GM21367 (cell line): ENCODE data around the gene GPR35.

Experiments
- ATAC-seq: cut with Tn5 transposase; IDR thresholded peaks from one replicate; pipeline ENCODE4 v1.9.1; 2021; ENCODE audit not compliant: unreplicated experiment

GPR35 gene

DNA sequence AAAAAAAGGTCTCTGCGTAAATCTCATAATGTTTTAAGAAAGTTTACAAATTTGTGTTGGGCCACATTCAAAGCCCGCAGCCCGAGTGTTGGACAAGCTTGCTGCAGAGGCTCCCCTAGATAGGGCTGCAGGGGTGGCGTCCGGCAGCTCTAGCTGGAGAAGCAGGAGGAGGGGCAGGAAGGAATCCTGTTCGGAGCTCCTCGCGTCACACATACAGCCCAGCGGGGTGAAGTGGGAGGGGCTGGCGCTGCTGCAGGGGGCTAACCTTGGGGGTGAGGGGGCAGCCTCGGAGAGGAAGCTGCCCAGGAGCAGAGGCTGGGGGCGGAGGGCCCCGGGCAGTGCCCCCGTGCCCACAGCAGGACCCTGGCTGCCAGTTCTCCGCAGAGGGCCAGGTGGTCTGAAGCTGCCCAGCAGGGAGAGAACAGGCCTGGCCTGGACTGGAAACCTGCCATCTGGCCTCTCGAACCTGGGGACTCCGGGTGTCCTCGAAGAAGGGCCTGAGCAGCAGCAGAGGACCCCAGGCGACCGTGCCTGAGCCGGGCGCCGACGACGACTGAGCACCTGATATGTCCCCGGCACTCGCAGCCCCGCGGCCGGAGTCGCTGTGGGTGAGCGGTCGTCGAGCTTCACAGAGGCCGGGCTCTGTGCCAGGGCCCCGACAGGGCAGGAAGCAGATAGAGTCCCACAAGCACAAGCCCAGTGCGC, 2.6 kb upstream of the GPR35 start:
- no peak for ATAC-seq

DNA sequence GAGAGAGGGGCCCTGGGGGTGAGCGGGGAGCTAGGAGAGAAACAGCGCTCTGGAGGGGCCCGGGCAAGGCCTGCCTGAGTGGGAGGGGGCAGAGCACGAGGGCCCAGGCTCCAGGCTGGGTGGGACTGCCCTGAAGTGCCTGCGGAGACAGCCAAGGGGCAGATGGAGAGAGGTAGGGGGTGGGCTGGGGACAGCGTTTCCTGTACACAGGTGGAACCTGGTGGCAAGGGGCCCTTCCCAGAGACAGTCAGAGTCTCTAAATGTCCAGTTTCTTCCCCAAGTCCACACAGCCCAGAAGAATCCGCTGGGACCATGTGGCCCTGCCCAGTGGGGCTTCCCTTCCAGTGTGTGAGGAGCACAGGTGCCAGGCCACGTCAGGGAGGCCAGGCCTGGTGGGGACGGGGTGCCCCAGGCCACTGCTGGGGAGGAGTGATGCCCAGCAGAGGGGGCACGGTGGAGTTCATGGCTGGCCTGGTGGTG, 1.7 kb upstream of the GPR35 start:
- no peak for ATAC-seq

DNA sequence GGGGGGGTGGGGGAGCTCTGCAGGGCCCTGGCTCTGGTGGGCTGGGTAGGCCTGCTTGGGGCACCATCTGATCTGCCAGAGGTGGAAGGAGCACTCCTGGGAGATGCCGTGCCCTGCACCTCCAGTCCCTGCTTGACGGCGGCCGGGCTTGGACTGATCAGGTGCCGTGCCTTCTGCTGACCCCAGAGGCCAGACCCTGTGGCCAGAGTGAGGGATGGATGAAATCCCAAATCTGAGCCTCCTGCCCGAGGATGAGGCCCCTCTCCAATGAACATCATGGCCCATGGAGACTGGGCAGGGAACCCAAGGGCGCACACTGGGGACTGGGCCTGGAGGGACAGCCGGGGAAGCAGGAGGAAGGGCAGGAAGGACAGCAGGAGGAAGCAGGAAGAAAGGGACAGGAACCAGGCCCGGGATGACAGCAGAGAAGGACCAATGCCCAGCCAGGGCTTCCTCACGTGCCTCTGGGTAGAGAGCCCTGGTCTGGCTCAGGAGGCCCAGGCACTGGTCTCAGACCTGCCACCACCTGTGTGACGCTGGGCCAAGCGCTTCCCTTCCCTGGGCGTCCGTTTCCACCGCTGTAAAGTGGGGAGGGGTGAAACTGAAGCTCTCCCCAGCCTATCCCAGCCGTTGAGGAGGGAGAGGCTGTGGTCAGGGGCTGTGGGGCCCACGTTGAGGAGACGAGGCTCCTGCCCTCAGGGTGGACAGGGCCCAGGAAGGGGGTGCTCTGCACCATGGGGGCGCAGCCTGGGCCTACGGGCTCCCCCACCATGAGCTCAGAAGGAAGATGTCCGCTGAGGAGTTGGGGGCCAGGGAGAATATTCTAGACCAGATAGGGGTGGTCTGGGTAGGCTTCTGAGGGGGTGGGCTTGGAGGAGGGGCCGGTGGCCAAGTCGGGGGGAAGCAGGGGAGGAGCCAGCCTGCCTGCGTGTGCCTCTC, 1.0 kb upstream of the GPR35 start:
- ATAC-seq: no peak

DNA sequence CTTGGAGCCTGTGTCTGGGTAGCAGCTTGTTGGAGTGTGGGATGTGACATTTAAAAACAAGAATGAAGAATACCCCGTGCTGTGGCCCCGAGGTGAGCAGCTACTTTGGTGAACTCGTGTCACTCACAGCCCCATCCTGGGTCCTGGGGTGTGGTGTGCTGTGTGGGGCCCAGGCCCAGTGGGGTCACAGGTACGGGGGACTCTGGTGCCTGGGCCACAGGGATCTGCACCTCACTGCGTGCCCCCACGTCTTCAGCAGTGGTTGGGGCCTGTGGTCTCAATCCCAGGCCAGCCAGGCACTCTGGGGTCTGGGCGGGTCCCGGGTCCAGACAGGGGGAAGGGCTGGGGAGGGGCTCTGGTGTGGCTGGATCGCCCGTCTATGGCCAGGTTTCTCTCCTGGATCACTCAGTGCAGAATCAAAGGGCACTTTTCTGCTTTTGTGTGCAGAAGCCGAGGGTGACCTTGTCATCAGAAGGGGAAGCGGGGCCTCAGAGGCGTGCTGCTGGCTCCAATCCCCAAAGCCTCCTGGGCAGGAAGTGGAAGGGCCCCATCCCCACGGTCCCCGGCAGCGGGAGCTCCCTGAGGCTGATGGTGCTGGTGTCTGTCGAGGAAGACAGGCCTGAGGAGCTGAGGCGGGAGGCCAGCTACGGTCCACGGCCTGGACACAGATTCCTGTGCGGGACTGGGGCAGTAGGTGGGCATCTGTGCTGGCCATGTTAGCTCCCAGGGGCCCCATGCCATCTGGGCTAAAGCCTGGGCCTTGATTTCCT, 1.4 kb downstream of the GPR35 start:
- ATAC-seq: no peak

DNA sequence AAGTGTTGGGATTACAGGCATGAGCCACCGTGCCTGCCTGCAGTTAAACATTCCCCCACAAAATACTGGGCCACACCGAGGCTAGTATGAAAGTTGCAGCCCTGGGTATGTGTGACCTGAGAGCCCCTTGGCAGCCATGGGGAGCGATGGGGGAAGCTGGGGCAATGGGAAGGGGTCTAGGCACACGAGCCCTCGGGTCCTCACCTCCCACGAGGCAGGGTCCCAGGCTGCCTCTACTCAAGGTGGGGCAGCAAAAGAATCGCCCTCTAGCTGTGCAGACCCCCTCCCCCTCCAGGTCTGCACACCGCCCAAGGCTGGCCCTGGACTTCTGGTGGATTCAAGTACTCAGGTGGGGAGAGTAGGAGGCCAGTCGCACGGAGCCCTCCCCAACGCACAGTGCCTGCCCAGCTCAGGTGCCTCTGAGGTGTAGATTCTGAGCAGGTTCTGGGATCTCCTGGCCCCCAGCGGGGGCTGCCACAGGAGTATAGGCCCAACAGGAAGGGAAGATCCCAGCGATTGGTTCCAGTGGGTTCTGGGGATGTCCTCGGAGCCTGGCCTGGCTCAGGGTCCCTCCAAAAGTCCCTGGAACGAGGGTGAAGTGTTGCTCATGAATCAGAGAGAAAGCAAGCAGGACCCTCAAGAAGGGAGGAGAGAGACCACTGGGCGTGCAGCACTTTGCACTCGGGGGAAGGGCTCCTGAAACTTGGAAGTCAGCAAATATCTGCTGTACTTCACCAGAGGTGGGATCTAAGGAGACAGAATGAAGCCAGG, 2.6 kb downstream of the GPR35 start:
- no peak for ATAC-seq

DNA sequence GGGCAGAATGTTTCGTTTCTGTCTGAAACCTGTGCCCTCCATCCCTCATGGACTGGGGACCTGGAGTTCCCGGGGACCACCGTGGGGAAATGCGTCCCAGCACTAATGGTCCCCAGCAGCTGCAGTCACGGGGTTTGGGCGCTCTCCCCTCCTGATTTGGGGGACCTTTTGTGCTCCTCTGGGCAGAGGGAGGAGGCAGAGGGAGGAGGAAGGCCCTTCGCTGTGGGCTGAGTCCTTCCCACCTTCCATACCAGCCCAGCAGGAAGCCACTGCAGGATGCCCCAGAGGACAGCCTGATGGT, 3.2 kb downstream of the GPR35 start:
- no peak for ATAC-seq

DNA sequence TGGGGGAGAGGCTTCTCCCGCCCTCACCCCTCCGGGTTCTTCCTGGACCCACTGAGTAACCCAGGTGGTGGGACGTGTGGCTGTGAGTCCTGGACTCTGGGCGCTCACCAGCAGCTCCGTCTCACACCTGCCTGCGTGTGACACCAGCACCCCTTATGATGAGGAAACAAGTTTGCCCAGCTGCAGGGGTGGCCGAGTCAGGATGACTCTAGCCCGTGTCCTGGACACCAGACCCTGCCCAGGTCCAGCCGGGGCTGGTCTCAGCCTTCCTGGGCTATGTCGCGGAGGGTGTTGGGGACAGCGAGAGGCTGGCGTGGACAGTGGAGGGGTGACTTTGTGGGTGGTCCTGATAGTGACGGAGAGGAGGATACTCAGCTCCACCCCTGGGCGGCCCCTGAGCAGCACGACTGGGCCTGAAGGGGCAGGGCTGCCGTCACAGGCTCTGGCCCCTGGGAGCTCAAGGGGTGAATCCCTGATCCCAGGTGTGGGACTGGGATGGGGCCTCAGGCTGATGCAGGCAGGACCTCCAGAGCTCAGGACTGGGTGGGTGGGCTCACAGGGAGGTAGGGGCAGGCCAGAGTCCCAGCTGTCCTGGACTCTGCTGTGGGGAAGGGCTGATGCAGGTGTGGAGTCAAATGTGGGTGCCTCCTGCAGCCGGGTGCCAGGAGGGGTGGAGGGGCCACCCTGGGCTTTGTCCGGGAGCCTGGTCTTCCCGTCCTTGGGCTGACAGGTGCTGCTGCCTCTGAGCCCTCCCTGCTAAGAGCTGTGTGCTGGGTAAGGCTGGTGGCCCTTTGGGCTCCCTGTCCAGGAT, 3.7 kb downstream of the GPR35 start:
- ATAC-seq: no peak

DNA sequence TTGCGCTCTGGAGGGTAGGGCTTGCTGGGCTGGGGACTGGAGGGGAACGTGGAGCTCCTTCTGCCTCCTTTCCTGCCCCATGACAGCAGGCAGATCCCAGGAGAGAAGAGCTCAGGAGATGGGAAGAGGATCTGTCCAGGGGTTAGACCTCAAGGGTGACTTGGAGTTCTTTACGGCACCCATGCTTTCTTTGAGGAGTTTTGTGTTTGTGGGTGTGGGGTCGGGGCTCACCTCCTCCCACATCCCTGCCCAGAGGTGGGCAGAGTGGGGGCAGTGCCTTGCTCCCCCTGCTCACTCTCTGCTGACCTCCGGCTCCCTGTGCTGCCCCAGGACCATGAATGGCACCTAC, 4.3 kb downstream of the GPR35 start:
- no peak for ATAC-seq

DNA sequence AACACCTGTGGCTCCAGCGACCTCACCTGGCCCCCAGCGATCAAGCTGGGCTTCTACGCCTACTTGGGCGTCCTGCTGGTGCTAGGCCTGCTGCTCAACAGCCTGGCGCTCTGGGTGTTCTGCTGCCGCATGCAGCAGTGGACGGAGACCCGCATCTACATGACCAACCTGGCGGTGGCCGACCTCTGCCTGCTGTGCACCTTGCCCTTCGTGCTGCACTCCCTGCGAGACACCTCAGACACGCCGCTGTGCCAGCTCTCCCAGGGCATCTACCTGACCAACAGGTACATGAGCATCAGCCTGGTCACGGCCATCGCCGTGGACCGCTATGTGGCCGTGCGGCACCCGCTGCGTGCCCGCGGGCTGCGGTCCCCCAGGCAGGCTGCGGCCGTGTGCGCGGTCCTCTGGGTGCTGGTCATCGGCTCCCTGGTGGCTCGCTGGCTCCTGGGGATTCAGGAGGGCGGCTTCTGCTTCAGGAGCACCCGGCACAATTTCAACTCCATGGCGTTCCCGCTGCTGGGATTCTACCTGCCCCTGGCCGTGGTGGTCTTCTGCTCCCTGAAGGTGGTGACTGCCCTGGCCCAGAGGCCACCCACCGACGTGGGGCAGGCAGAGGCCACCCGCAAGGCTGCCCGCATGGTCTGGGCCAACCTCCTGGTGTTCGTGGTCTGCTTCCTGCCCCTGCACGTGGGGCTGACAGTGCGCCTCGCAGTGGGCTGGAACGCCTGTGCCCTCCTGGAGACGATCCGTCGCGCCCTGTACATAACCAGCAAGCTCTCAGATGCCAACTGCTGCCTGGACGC, 4.9 kb downstream of the GPR35 start:
- no peak for ATAC-seq

DNA sequence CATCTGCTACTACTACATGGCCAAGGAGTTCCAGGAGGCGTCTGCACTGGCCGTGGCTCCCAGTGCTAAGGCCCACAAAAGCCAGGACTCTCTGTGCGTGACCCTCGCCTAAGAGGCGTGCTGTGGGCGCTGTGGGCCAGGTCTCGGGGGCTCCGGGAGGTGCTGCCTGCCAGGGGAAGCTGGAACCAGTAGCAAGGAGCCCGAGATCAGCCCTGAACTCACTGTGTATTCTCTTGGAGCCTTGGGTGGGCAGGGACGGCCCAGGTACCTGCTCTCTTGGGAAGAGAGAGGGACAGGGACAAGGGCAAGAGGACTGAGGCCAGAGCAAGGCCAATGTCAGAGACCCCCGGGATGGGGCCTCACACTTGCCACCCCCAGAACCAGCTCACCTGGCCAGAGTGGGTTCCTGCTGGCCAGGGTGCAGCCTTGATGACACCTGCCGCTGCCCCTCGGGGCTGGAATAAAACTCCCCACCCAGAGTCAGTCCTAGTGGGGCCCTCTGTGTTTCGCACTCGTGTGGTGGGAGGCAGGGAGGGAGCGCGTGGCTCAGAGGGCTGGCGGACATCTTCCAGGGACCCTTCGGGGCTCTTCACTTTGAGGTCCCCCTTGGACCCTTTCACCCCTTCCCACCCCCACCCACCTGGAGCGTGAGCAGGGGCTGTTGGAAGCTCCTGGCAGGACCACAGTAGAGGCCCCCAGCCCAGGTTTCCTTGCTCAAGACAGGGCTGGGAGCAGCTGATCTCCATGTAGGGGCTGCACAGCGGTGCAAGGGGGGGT, 5.7 kb downstream of the GPR35 start:
- no peak for ATAC-seq

DNA sequence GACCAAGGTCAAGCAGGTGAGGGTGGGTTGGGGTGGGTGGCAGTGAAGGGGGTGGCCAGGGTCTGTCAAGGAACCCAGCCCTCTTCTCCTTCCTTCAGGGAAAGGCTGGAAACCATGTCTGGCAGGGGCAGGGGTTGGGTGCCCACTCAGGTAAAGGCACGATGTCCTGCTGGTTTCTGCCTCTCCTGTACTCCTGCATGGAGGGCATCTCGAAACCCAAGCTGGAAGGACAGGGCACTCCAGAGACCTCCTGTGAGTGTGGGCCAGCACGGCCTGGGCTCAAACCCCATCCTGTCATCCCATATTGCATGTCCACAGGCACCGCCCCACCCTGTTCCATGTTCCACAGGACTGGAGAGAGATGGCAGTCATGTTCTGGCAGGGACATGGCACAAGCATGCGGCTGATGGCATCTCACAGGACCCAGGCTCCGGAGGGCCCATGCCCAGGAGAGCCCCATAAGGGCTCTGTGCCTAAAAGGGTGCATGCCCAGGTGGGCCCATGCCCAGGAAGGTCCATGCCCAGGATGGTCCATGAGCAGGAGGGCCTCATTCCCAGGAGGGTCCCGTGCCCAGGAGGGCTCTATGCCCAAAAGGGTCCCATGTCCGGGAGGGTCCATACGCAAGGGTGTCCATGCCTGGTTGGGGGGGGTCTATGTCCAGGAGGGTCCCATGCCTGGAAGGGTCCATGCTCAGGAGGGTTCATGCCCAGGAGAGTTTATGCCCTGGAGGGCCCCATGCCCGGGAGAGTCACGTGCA, 6.4 kb downstream of the GPR35 start:
- no peak for ATAC-seq

DNA sequence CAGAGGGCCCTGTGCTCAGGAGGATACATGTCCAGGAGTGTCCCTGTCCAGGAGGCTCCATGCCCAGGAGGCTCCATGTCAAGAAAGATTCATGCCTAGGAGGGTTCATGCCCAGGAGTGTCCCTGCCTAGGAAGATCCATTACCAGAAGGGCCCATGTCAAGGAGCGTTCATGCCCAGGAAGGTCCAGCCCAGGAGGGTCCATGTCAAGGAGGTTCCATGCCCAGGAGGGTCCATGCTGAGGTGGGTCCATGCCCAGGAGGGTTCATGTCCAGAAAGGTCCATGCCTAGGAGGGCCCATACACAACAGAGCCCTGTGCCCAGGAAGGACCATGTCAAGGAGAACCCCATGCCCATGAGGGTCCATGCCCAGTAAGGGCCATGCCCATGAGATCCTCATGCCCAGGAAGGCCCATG, 7.0 kb downstream of the GPR35 start:
- ATAC-seq: no peak

DNA sequence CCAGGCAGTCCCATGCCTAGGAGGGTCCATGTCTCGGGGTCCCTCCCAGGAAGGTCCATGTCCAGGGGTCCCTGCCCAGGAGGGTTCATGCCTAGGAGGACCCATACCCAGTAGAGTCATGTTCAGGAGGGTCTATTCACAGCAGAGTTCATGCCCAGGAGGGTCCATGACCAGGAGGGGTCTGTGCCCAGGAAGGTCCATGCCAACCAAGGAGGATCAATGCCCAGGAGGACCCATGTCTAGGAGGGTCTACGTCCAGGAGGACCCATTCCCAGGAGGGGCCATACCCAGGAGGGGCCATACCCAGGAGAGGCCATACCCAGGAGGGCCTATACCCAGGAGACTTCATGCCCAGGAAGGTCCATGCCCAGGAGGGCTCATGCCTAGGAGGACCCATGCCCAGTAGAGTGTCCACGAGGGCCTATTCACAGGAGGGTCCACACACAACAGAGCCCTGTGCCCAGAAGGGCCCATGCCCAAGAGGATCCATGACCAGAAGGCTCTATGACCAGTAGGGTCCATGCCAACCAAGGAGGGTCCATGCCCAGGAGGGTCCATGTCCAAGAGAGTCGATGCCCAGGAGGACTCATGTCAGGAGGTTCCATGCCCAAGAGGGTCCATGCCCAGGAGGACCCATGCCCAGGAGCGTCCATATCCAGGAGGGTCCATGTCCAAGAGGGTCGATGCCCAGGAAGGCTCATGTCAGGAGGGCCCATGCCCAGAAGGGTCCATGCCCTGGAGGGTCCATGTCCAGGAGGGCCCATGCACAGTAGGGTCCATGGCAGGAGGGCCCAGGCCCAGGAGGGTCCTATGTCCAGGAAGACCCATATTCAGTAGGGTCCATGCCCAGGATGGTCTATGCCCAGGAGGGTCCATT, 10.1 kb downstream of the GPR35 start:
- no peak for ATAC-seq

DNA sequence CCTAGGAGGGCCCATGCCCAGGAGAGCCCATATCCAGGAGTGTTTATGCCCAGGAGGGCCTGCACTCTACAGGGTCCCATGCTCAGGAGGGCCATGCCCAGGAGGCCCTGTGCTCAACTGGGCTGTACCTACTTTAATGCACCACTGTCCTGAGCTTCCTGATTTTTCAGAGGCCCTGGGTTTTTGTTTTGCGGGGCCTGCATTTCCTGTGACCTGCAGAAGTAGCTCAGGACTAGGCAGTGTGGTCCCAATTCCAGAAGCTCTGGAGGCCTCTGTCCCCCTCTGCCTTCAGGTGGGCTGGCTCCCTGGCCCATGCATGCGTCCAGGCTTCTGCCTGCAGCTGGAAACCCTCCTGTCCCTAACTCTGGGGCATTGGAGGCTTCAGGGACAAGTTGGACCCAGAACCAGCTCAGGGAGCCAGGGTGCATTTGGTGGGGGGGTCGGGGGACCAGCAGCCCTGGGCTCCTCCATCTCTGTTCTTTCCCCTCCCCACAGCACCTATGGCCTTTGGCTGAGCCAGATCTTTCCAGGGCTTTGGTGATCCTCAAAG, 10.8 kb downstream of the GPR35 start:
- no peak for ATAC-seq

DNA sequence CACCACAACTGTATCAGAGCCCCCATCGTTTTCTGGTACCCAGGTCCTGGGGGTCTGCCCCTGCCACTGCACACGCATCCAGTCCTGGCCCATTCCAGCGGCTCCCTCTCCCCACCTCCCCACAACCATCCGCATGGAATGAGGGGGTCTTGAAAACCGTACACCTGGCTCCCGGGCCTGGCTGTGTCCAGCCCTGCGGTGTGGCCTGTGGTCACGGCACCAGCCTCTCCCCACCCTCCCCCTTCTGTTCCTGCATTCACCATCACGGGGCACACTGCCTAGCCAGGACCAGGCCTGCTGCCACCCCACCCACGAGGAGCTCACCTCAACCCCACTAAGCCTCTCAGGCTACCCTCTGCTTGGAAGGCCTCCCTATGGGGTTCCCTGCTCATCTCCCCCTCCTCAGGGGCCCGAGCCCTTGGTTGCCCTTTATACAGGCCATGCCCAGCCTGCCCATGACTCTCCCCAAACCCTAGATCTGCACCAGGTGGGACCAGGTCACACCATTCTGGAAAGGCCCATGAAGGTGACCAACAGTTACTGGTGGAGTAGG, 11.4 kb downstream of the GPR35 start:
- no peak for ATAC-seq
